Kidney (tissue), 14 donors: ENCODE results near the gene C6orf120. TPM values are rescaled to one million over a fixed set of nuclear protein-coding genes. Genes with fewer than 3 reads are reported as not detected.

Experiments used
- DNase-seq, 5 donors: peaks; one replicate each; pipeline ENCODE4 v3.0.0-alpha.2; 2013 to 2020
- FAIRE-seq: peaks from 2 replicates; lab custom pipeline; 2012; peaks lifted over from hg19 to GRCh38; lab: Jason Lieb, UNC
- H3K27ac ChIP-seq, 2 donors: one replicate each; pipeline ENCODE4 v1.7.0; 2013; ENCODE audit warnings: low read depth in 2 of 2, low read length in 2 of 2, inconsistent platforms in 1 of 2
- H3K27me3 ChIP-seq: one replicate; pipeline ENCODE4 v1.7.1; 2013; ENCODE audit warnings: low read length, inconsistent platforms; ENCODE audit not compliant: control insufficient read depth, insufficient read depth
- H3K36me3 ChIP-seq, 3 donors: one replicate each; pipeline versions ENCODE4 v1.7.0 to v1.7.1; 2013; ENCODE audit warnings: low read length in 3 of 3, control low read depth in 1 of 3, inconsistent platforms in 1 of 3; ENCODE audit not compliant: insufficient read depth in 3 of 3, control insufficient read depth in 2 of 3
- H3K4me1 ChIP-seq, 3 donors: one replicate each; pipeline versions ENCODE4 v1.7.0 to v1.7.1; 2013; ENCODE audit warnings: low read length in 3 of 3, inconsistent platforms in 1 of 3, low read depth in 1 of 3; ENCODE audit not compliant: control insufficient read depth in 2 of 3, insufficient read depth in 2 of 3
- H3K4me3 ChIP-seq, 3 donors: one replicate each; pipeline versions ENCODE4 v1.7.0 to v1.8.1; 2013; ENCODE audit warnings: low read length in 3 of 3, control low read depth in 1 of 3, inconsistent platforms in 1 of 3
- H3K9ac ChIP-seq, 3 donors: one replicate each; pipeline versions ENCODE4 v1.7.0 to v1.7.1; 2013; ENCODE audit warnings: low read length in 3 of 3, control low read depth in 1 of 3, inconsistent platforms in 1 of 3
- H3K9me3 ChIP-seq, 3 donors: one replicate each; pipeline versions ENCODE4 v1.7.0 to v1.7.1; 2013; ENCODE audit warnings: low read length in 3 of 3, control low read depth in 1 of 3, inconsistent platforms in 1 of 3; ENCODE audit not compliant: control insufficient read depth in 2 of 3, insufficient read depth in 1 of 3
- CTCF ChIP-seq: IDR thresholded peaks from 3 replicates; pipeline ENCODE4 v1.5.1; 2012; ENCODE audit warnings: mild to moderate bottlenecking, moderate library complexity, borderline replicate concordance; ENCODE audit not compliant: insufficient read depth; ENCODE audit errors: extremely low read depth
- intact Hi-C: fragments of 100-400 bp; cut with DNase I; formaldehyde crosslinking; loops from one replicate; pipeline ENCODE4 v1.11.1; 2022
- polyA plus RNA-seq: library from polyadenylated mRNA; stranded (reverse); fragments of 350-450 nt; fragmentation: Illumina TruSeq; extraction: RNeasy Lipid Tissue Mini Kit (QIAGEN cat#74804); gene quantifications from one replicate; pipeline ENCODE4 v1.2.3, GENCODE V29; 2014; ENCODE audit warnings: low read depth, low replicate concordance; ENCODE audit not compliant: insufficient read depth
- total RNA-seq: library from RNA; stranded (reverse); fragmentation: NEBNext Ultra II Directional; extraction: Animal tissue kit (Norgen Biotek cat#: 25700); gene quantifications from one replicate; pipeline ENCODE4 v1.2.1, GENCODE V29; 2021
- donor health status: control.
- donor health status: control.
- donor health status: control.
- donor health status: control.
- donor health status: control.
- donor health status: DM: yes; HTN: yes; CAD: no.
- donor health status: Normal renal cell carcinoma (clear cell type).

C6orf120 gene
- total and polyA plus RNA-seq, 2 donors from 2014 or later, result 10.9 to 23.1 TPM

- intact Hi-C loops, result no loop called here
- Histone ChIP-seq H3K4me3 (no peak overlapping the region), H3K27me3 (no peaks in the 10 kb centered on the region)
These were observed 43.5 kb downstream of the C6orf120 start for GRCh38 chr6:169745405-169745804.

GRCh38 chr6:169746556-169746955 is 44.6 kb downstream of the C6orf120 start:
- Histone ChIP-seq H3K36me3 (no peaks in the 10 kb centered on the region), H3K4me1 (peaks cover 0 to 3% (median 0%) of the 10 kb centered on the region in 3 donors), H3K9me3 (peaks cover 0 to 3% (median 0%) of the 10 kb centered on the region in 3 donors), H3K9ac (no peak overlapping the region), H3K27ac (no peak overlapping the region), H3K27me3 (no peaks in the 10 kb centered on the region), H3K4me3 (no peak overlapping the region)
- FAIRE-seq (no peak), DNase-seq (no peak)
- intact Hi-C loops, result no loop called here
- TF ChIP-seq CTCF, result no peak

More at GRCh38 chr6:169745405-169745804, 43.5 kb downstream of the C6orf120 start:
- FAIRE-seq (no peak), DNase-seq (no peak)
- Histone ChIP-seq H3K36me3 (no peaks in the 10 kb centered on the region), H3K9me3 (peaks cover 0 to 3% (median 0%) of the 10 kb centered on the region in 3 donors), H3K9ac (no peak overlapping the region), H3K4me1 (peaks cover 0 to 3% (median 0%) of the 10 kb centered on the region in 3 donors), H3K27ac (no peak overlapping the region)
- TF ChIP-seq CTCF, result no peak

GRCh38 chr6:169751242-169752073 is 49.5 kb downstream of the C6orf120 start, which contains the start of the genes DYNLT2 and ERMARD:
TSS of gene DYNLT2 (minus strand) at chr6:169751572. CDS start at chr6:169751458, 114 bp downstream.
TSS of gene ERMARD (plus strand) at chr6:169751622. CDS start at chr6:169751658, 36 bp downstream.
- FAIRE-seq, result no peak
- no peaks in the 10 kb centered on the region for H3K27me3 ChIP-seq
- H3K27ac ChIP-seq, result peak within 1 kb of the TSS; percentile 95
- no peak for TF ChIP-seq CTCF
- H3K9me3 ChIP-seq, result peaks cover 0 to 2% (median 0%) of the 10 kb centered on the region in 3 donors
- H3K36me3 ChIP-seq, result no peaks in the 10 kb centered on the region
- DNase-seq, result peak; percentile 97 to 98 (median 97)
- H3K9ac ChIP-seq, result peak within 1 kb of the TSS; percentile 84 to 99 (median 97)
- peak within 1 kb of the TSS; percentile 81 to 89 (median 83) for H3K4me3 ChIP-seq
- H3K4me1 ChIP-seq, result peaks cover 5 to 11% (median 6%) of the 10 kb centered on the region in 3 donors
- intact Hi-C loops, result no loop called here
